Body of pancreas (tissue), 4 donors: Measurements from ENCODE around the gene RFC3. TPM values are rescaled to one million over a fixed set of nuclear protein-coding genes. Genes with fewer than 3 reads are reported as not detected.

Source experiments
- ATAC-seq: fragments of 150-250 bp; one replicate; pipeline ENCODE4 v1.9.1; 2016
- DNase-seq, 4 donors: peaks; one replicate each; pipeline ENCODE4 v3.0.0-alpha.2; 2019
- H3K27ac ChIP-seq, 4 donors: fragments of 200-600 bp; sonication (generic); 1 replicate in 3 of 4; 2 replicates in 1 of 4; pipeline versions ENCODE4 v1.5.1 to v1.6.1; 2016 to 2019; ENCODE audit warnings: mild to moderate bottlenecking in 1 of 4, mixed read lengths in 1 of 4, moderate library complexity in 1 of 4
- H3K27me3 ChIP-seq, 2 donors: fragments of 200-600 bp; sonication (generic); one replicate each; pipeline ENCODE4 v1.6.0; 2016; ENCODE audit warnings: mild to moderate bottlenecking in 1 of 2
- H3K36me3 ChIP-seq, 2 donors: fragments of 200-600 bp; sonication (generic); replicated peaks in 1 of 2; 2 replicates each; pipeline ENCODE4 v1.5.1; 2016; ENCODE audit warnings: low read depth in 2 of 2; ENCODE audit not compliant: insufficient read depth in 1 of 2
- H3K4me1 ChIP-seq: fragments of 200-600 bp; sonication (generic); one replicate; pipeline ENCODE4 v1.6.0; 2016
- H3K4me3 ChIP-seq, 2 donors: fragments of 200-600 bp; sonication (generic); 1 replicate in 1 of 2; 2 replicates in 1 of 2; pipeline ENCODE4 v1.5.1; 2016 to 2019
- H3K9me3 ChIP-seq, 3 donors: fragments of 200-600 bp; sonication (generic); 1 replicate in 2 of 3; 2 replicates in 1 of 3; pipeline ENCODE4 v1.5.1; 2016
- CTCF ChIP-seq, 7 experiments: fragments of 450-650 bp in 4 of 7; fragments of 200-600 bp in 3 of 7; sonication (generic) in 3 of 7; IDR thresholded peaks; one replicate each; pipeline ENCODE4 v1.5.1; 2016 to 2019; ENCODE audit warnings: antibody characterized with exemption in 7 of 7
- POLR2A ChIP-seq, 3 donors: fragments of 450-650 bp; IDR thresholded peaks; one replicate each; pipeline ENCODE4 v1.6.1; 2016; ENCODE audit warnings: antibody characterized with exemption in 3 of 3, mild to moderate bottlenecking in 2 of 3
- WGBS, 2 donors: methylation state at CpG; one replicate each; pipeline ENCODE4 v1.1.5; 2017; 5-methylcytosine and 5-hydroxymethylcytosine counted together
- intact Hi-C: fragments of 100-400 bp; cut with DNase I; formaldehyde crosslinking; loops from one replicate; pipeline ENCODE4 v1.15.1; 2023
- total RNA-seq, 2 donors: library from RNA; depleted of rRNA; stranded (reverse); fragments of >200 nt; gene quantifications; one replicate each; pipeline ENCODE4 v1.1.0, GENCODE V29; 2016

The RFC3 gene
- total RNA-seq, 2 donors from 2014 or later = 8.0 to 10.9 TPM

GRCh38 chr13:33867472-33867871 is 49.5 kb downstream of the RFC3 start:
- WGBS, 2 donors = 95 to 96% methylated on average over 3 of the region's 3 CpGs
- ATAC-seq (no peak), DNase-seq (no peak)
- Histone ChIP-seq H3K4me1 (peaks cover 36% of the 10 kb centered on the region), H3K36me3 (no peaks in the 10 kb centered on the region), H3K4me3 (no peak overlapping the region), H3K27me3 (no peaks in the 10 kb centered on the region), H3K27ac (no peak overlapping the region), H3K9me3 (no peaks in the 10 kb centered on the region)
- no peak for TF ChIP-seq CTCF (IDR thresholded peaks at IDR 0.05)
- TF ChIP-seq POLR2A (IDR thresholded peaks at IDR 0.05) = no peak
- intact Hi-C loops = no loop called here

GRCh38 chr13:33868343-33868994 is 50.5 kb downstream of the RFC3 start:
- Histone ChIP-seq H3K27ac (no peak overlapping the region), H3K4me1 (peaks cover 37% of the 10 kb centered on the region), H3K4me3 (no peak overlapping the region), H3K27me3 (no peaks in the 10 kb centered on the region), H3K9me3 (no peaks in the 10 kb centered on the region), H3K36me3 (no peaks in the 10 kb centered on the region)
- TF ChIP-seq POLR2A (IDR thresholded peaks at IDR 0.05) (no peak), CTCF (IDR thresholded peaks at IDR 0.05) (no peak)
- ATAC-seq (no peak), DNase-seq (no peak)
- intact Hi-C loops = no loop called here
- WGBS, 2 donors = 97 to 100% methylated on average over 3 of the region's 3 CpGs

- no peak for DNase-seq
- TF ChIP-seq POLR2A (IDR thresholded peaks at IDR 0.05) (no peak), CTCF (IDR thresholded peaks at IDR 0.05) (no peak)
- intact Hi-C loops = no loop called here
Measured at GRCh38 chr13:33869005-33869404, 51.1 kb downstream of the RFC3 start.

GRCh38 chr13:33870046-33870668 is 52.2 kb downstream of the RFC3 start:
- WGBS, 2 donors = 62 to 69% methylated on average over 2 of the region's 2 CpGs
- DNase-seq (peak; percentile 57 to 71 (median 62)), ATAC-seq (peak; percentile 94)
- Histone ChIP-seq H3K4me3 (no peak overlapping the region), H3K4me1 (peaks cover 37% of the 10 kb centered on the region), H3K9me3 (no peaks in the 10 kb centered on the region), H3K27ac (peak overlapping the region; percentile 17 to 75 (median 70)), H3K36me3 (no peaks in the 10 kb centered on the region), H3K27me3 (no peaks in the 10 kb centered on the region)
- TF ChIP-seq CTCF (IDR thresholded peaks at IDR 0.05) (no peak), POLR2A (IDR thresholded peaks at IDR 0.05) (no peak)
- intact Hi-C loops = no loop called here

More at GRCh38 chr13:33869005-33869404, 51.1 kb downstream of the RFC3 start:
- no peak for ATAC-seq
- no peak overlapping the region for H3K27ac ChIP-seq
- no peaks in the 10 kb centered on the region for H3K9me3 ChIP-seq
- no peaks in the 10 kb centered on the region for H3K36me3 ChIP-seq
- H3K4me3 ChIP-seq = no peak overlapping the region
- no peaks in the 10 kb centered on the region for H3K27me3 ChIP-seq
- peaks cover 37% of the 10 kb centered on the region for H3K4me1 ChIP-seq
